ENCODE data around the gene TRAPPC10.

GRCh38 chr21:44011579-44012473, at the start of gene TRAPPC10:
- no peak for TF ChIP-seq CTCF (IDR thresholded peaks at IDR 0.05)
- peak; percentile 89 to 97 (median 96) for TF ChIP-seq POLR2AphosphoS5 (IDR thresholded peaks at IDR 0.05)
- peak; percentile 61 to 69 for TF ChIP-seq POLR2A (IDR thresholded peaks at IDR 0.05)
